ENCODE results near the gene EPAS1. TPM values are rescaled to one million over a fixed set of nuclear protein-coding genes. Genes with fewer than 3 reads are reported as not detected.

Gene EPAS1
- total RNA-seq, 1 experiment from 2014 or later: 106 TPM

GRCh38 chr2:46345775-46346174 lies 48.6 kb downstream of the EPAS1 start:
- DNase-seq (ENCODE audit: low read depth, low spot score): no peak
- H3K4me1 ChIP-seq (ENCODE audit: control insufficient read depth, insufficient read depth, low read length): no peaks in the 10 kb centered on the region
- H3K4me3 ChIP-seq (ENCODE audit: low read depth in 2 of 2, low read length in 2 of 2): no peak overlapping the region
- TF ChIP-seq CTCF (IDR thresholded peaks at IDR 0.05): no peak
- TF ChIP-seq POLR2AphosphoS5 (IDR thresholded peaks at IDR 0.05; ENCODE audit: low read depth, low read length): no peak
- no peak for TF ChIP-seq TCF7L2 (IDR thresholded peaks at IDR 0.05; ENCODE audit: low read depth, low read length)
- TF ChIP-seq REST (IDR thresholded peaks at IDR 0.05; ENCODE audit: insufficient read depth in 1 of 2, low read depth in 2 of 2, low read length in 1 of 2): no peak
- no peak for TF ChIP-seq SIN3A (IDR thresholded peaks at IDR 0.05; ENCODE audit: borderline replicate concordance, insufficient read depth, low read depth, low read length)
- POLR2A ChIA-PET: no interaction called here
- ATAC-seq: no peak
- no peaks in the 10 kb centered on the region for H3K36me3 ChIP-seq (ENCODE audit: control insufficient read depth, insufficient read depth, low read length)
- H3K27ac ChIP-seq (ENCODE audit: low read length): no peak overlapping the region
- intact Hi-C loops (cut with micrococcal nuclease; ENCODE audit: unreplicated experiment) (no loop called here), in situ Hi-C loops (cut with HindIII; ENCODE audit: low pct_unique_long_range_greater_than_20kb, low sequenced_read_pairs) (no loop called here)
- no peaks in the 10 kb centered on the region for H3K27me3 ChIP-seq (ENCODE audit: control insufficient read depth, insufficient read depth, low read length)
- H3K9me3 ChIP-seq (ENCODE audit: control insufficient read depth, insufficient read depth, low read depth, low read length): no peaks in the 10 kb centered on the region
- BruUV-seq (replicated peaks): no TSS peak
- CTCF ChIA-PET: no interaction called here

- ChIA-PET POLR2A (no interaction called here), CTCF (interaction anchor here (0.6 kb wide), 1 partner anchor 277 kb away, joined by 4 read pairs; no protein-coding TSS in a partner anchor)
- DNase-seq (ENCODE audit: low read depth, low spot score) (no peak), ATAC-seq (no peak)
- Histone ChIP-seq H3K4me3 (ENCODE audit: low read depth in 2 of 2, low read length in 2 of 2) (no peak overlapping the region), H3K27ac (ENCODE audit: low read length) (no peak overlapping the region), H3K9me3 (ENCODE audit: control insufficient read depth, insufficient read depth, low read depth, low read length) (no peaks in the 10 kb centered on the region), H3K4me1 (ENCODE audit: control insufficient read depth, insufficient read depth, low read length) (no peaks in the 10 kb centered on the region), H3K27me3 (ENCODE audit: control insufficient read depth, insufficient read depth, low read length) (no peaks in the 10 kb centered on the region), H3K36me3 (ENCODE audit: control insufficient read depth, insufficient read depth, low read length) (no peaks in the 10 kb centered on the region; the same call in 1 of the 2 replicates)
- intact Hi-C loops (cut with micrococcal nuclease; ENCODE audit: unreplicated experiment) (no loop called here), in situ Hi-C loops (cut with HindIII; ENCODE audit: low pct_unique_long_range_greater_than_20kb, low sequenced_read_pairs) (no loop called here)
- no TSS peak for BruUV-seq (replicated peaks)
- TF ChIP-seq TCF7L2 (IDR thresholded peaks at IDR 0.05; ENCODE audit: low read depth, low read length) (no peak), POLR2AphosphoS5 (IDR thresholded peaks at IDR 0.05; ENCODE audit: low read depth, low read length) (no peak), CTCF (IDR thresholded peaks at IDR 0.05) (no peak), SIN3A (IDR thresholded peaks at IDR 0.05; ENCODE audit: borderline replicate concordance, insufficient read depth, low read depth, low read length) (no peak), REST (IDR thresholded peaks at IDR 0.05; ENCODE audit: insufficient read depth in 1 of 2, low read depth in 2 of 2, low read length in 1 of 2) (no peak)
These were observed 49.5 kb downstream of the EPAS1 start for GRCh38 chr2:46346719-46347118.

Measured in Panc1 (cell line).